Cardiac fibroblast (primary cell): Measurements from ENCODE around the gene ALK.

Experiments
- DNase-seq, 2 donors: peaks; one replicate each; pipeline versions ENCODE4 v3.0.0 to v3.0.0-alpha.2; 2010; ENCODE audit warnings: low read depth in 2 of 2
- H3K4me3 ChIP-seq, 2 donors: replicated peaks in 1 of 2; 1 replicate in 1 of 2; 2 replicates in 1 of 2; pipeline ENCODE4 v1.5.1; 2011; ENCODE audit warnings: low read depth in 2 of 2, low read length in 2 of 2, mild to moderate bottlenecking in 2 of 2, moderate library complexity in 1 of 2
- CTCF ChIP-seq: IDR thresholded peaks from one replicate; pipeline ENCODE4 v1.5.1; 2011; ENCODE audit warnings: low read depth, mild to moderate bottlenecking, low read length, inconsistent platforms

Gene ALK

GRCh38 chr2:29332540-29332939 is 588.8 kb downstream of the ALK start:
- no peak for DNase-seq
- TF ChIP-seq CTCF, result no peak
- H3K4me3 ChIP-seq, result no peak overlapping the region

- TF ChIP-seq CTCF, result peak; percentile 20
- no peak overlapping the region for H3K4me3 ChIP-seq
- DNase-seq, result no peak
These were observed 591.5 kb downstream of the ALK start for GRCh38 chr2:29329899-29330298.

- H3K4me3 ChIP-seq, result no peak overlapping the region
- TF ChIP-seq CTCF, result no peak
- DNase-seq, result no peak
These were observed 594.5 kb downstream of the ALK start for GRCh38 chr2:29326926-29327325.

- no peak for DNase-seq
- TF ChIP-seq CTCF, result no peak
- no peak overlapping the region for H3K4me3 ChIP-seq
These were observed 595.8 kb downstream of the ALK start for GRCh38 chr2:29325544-29325943.

GRCh38 chr2:29323961-29324360 is 597.4 kb downstream of the ALK start:
- DNase-seq, result peak in 1 of 2 donors; percentile 26
- TF ChIP-seq CTCF, result no peak

GRCh38 chr2:29323301-29323700 is 598.1 kb downstream of the ALK start:
- no peak overlapping the region for H3K4me3 ChIP-seq
- no peak for TF ChIP-seq CTCF
- peak in 1 of 2 donors; percentile 8 for DNase-seq

More at GRCh38 chr2:29323961-29324360, 597.4 kb downstream of the ALK start:
- H3K4me3 ChIP-seq, result no peak overlapping the region

GRCh38 chr2:29322011-29322410 is 599.4 kb downstream of the ALK start:
- DNase-seq, result peak; percentile 10 to 45
- TF ChIP-seq CTCF, result no peak
- H3K4me3 ChIP-seq, result no peak overlapping the region
